Inflammatory macrophage (primary cell): Measurements from ENCODE around the gene HTT-AS.
A peak's percentile ranks its signal among the peaks of the same experiment; 100 is the strongest.

Experiments
- DNase-seq, 2 donors: peaks; one replicate each; pipeline ENCODE4 v3.0.0-alpha.2; 2020 to 2022

Gene HTT-AS

GRCh38 chr4:3087115-3087797 is 12.9 kb upstream of the HTT-AS start:
- no peak for DNase-seq

DNA sequence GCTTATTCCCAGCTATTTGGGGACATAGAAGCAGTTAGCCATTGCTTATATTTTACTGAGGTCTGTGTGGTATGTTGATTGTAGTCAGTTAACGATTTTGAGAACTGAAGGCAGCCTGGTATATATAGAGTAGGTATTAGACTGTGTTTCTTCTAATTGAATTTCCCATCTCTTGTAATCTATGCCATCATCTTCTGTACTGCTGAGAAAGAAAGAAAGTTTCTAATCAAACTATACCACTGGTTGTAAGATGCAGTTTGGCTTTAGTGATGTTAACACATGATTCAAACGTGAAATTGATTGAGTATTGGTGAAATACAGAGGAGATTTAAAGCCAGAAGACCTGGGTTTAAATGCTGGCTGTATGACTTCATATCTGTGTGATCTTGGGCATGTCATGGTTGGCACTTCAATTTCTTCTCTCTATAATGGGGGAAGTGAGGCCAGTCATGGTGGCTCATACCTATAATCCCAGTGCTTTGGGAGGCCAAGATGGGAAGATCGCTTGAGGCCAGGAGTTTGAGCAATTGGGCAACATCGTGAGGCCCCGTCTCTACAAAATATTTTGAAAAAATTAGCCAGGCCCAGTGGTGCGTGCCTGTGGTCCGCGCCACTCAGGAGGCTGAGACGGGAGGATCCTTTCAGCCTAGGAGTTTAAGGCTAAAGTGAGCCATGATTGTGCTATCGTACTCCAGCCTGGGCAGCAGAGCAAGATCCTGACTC is 11.8 kb upstream of the HTT-AS start:
- no peak for DNase-seq

- DNase-seq, result no peak
These were observed 9.4 kb upstream of the HTT-AS start for GRCh38 chr4:3083732-3084131.

DNA sequence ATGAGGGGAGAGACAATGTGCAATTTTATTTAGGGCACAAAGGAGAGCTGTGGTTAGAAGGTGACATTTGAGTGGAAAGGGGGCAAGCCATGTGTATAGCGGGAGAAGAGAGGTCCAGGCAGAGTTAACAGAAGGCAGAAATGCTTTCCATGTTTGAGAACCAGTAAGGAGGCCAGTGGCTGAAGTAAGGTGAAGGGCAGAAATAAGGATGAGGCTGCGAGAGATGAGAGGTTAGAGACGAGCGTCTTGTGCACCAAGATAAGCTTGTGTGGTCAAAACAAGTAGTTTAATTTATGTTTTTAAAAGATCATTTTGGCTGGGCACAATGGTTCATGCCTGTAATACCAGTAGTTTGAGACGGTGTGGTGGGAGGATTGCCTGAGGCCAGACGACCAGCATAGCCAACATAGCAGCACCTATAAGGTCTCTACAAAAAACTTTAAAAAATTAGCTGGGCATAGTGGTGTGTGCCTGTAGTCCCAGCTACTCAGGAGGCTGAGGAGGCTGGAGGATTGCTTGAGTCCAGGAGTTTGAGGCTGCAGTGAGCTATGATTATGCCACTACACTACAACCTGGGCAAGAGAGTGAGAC is 8.7 kb upstream of the HTT-AS start:
- no peak for DNase-seq

DNA sequence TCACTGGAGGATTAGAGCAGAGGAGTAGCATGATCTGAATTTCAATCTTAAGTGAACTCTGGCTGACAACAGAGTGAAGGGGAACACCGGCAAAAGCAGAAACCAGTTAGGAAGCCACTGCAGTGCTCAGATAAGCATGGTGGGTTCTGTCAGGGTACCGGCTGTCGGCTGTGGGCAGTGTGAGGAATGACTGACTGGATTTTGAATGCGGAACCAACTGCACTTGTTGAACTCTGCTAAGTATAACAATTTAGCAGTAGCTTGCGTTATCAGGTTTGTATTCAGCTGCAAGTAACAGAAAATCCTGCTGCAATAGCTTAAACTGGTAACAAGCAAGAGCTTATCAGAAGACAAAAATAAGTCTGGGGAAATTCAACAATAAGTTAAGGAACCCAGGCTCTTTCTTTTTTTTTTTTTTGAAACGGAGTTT is 5.4 kb upstream of the HTT-AS start:
- DNase-seq, result peak; percentile 72 to 81

DNA sequence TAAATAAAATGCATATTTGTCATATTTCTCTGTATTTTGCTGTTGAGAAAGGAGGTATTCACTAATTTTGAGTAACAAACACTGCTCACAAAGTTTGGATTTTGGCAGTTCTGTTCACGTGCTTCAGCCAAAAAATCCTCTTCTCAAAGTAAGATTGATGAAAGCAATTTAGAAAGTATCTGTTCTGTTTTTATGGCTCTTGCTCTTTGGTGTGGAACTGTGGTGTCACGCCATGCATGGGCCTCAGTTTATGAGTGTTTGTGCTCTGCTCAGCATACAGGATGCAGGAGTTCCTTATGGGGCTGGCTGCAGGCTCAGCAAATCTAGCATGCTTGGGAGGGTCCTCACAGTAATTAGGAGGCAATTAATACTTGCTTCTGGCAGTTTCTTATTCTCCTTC is 3.5 kb upstream of the HTT-AS start:
- DNase-seq, result no peak

- no peak for DNase-seq
These were observed 1.3 kb upstream of the HTT-AS start for GRCh38 chr4:3075652-3075981.

DNA sequence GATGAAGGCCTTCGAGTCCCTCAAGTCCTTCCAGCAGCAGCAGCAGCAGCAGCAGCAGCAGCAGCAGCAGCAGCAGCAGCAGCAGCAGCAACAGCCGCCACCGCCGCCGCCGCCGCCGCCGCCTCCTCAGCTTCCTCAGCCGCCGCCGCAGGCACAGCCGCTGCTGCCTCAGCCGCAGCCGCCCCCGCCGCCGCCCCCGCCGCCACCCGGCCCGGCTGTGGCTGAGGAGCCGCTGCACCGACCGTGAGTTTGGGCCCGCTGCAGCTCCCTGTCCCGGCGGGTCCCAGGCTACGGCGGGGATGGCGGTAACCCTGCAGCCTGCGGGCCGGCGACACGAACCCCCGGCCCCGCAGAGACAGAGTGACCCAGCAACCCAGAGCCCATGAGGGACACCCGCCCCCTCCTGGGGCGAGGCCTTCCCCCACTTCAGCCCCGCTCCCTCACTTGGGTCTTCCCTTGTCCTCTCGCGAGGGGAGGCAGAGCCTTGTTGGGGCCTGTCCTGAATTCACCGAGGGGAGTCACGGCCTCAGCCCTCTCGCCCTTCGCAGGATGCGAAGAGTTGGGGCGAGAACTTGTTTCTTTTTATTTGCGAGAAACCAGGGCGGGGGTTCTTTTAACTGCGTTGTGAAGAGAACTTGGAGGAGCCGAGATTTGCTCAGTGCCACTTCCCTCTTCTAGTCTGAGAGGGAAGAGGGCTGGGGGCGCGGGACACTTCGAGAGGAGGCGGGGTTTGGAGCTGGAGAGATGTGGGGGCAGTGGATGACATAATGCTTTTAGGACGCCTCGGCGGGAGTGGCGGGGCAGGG is 711 bp upstream of the HTT-AS start:
- DNase-seq, result peak; percentile 91 to 95

DNA sequence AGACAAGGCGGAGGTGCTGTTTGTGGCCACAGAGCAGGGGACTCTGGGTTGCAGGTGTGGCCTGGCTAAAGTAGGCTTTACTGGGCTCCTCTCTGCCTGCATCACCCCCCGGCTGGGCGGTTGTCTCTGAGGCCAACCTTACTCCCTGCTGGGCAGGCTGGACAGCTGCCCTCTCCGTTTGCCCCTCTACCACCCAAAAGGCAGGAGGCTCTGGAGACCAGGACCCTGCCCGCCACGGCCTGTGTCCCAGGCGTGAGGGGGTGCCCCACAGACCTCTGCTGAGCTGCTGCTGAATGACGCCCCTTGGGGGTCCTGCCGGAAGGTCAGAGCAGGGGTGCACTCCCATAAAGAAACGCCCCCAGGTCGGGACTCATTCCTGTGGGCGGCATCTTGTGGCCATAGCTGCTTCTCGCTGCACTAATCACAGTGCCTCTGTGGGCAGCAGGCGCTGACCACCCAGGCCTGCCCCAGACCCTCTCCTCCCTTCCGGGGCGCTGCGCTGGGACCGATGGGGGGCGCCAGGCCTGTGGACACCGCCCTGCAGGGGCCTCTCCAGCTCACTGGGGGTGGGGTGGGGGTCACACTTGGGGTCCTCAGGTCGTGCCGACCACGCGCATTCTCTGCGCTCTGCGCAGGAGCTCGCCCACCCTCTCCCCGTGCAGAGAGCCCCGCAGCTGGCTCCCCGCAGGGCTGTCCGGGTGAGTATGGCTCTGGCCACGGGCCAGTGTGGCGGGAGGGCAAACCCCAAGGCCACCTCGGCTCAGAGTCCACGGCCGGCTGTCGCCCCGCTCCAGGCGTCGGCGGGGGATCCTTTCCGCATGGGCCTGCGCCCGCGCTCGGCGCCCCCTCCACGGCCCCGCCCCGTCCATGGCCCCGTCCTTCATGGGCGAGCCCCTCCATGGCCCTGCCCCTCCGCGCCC is 920 bp downstream of the HTT-AS start:
- DNase-seq, result no peak

- DNase-seq, result no peak
These were observed 2.5 kb downstream of the HTT-AS start for GRCh38 chr4:3071811-3072210.

DNA sequence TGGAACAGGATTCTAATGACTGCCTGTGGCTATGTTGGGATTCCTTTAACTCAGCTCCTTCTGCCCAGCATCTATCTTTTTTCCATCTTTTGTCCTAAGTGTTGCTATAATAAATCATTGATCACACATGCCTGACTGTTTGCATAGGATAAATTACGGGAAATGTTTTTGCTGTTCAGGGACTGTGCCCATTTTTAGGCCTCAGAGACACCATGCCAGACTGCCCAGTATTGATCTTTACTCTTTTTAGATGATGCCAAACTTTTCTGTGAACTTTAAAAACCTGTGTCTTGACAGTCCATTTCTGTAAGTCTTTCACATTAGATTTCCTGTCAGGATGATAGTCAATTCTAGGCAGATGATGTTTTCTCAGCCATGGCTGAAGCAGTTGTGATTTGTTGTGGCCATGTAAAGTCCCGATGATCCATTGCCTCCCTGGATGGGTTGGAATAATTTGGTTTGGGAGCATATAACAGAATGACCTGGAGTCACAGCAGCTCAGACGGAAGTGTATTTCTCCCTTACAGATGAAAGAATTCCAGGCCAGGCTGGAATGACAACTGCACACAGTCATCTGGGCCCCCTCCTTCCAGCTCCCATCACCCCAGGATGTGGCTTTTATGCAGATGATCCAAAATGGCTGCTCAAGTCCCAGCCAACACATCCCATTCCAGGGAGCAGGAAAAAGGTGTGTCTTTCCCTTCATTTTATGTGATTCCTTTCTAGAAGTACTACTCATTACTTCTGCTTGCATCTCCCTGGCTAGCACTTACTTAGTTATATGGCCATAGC is 3.4 kb downstream of the HTT-AS start:
- no peak for DNase-seq

DNA sequence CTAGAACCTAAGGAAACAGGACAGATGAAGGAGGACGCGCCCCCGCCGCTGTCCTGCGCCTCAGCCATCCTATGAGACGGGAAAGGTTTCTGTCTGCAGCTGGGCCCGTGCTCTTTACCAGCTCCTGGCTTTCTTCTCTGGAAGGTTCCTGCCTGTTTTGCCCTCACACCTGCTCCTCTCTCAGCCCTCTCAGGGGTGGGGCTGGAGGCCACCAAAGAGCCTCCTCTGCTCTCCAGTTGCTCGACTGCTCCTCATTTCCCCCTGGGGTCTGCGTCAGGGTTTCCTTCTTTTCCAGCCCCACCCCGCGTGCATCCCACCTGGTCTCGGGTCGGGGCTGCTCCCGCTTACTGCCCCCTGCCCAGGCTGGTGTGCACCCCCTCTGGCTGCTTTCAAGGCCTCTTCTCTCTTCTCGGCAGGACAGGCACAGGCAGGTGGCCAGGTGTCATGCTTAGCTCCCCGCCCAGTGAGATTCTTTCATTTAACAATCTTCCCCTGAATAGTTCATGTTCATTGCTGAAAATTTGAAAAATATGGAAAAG is 4.6 kb downstream of the HTT-AS start:
- DNase-seq, result no peak

GRCh38 chr4:3067473-3068001 is 6.8 kb downstream of the HTT-AS start:
- DNase-seq, result no peak

GRCh38 chr4:3066836-3067400 is 7.4 kb downstream of the HTT-AS start:
- DNase-seq, result peak; percentile 24 to 44

DNA sequence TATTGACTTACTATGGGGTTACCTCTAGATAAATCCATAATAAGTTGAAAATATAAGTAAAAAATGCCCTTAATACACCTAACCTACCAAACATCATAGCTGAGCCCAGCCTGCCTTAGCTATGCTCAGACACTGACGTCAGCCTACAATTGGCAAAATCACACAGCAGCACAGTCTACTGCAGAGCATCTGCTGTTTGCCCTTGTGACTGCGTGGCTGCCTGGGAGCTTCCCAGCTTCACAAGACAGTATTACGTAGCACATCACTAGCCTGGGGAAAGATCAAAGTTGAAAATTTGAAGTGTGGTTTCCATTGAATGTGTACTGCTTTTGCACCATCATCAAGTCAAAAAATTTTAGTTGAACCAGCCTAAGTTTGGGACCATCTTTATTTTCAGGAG is 8.8 kb downstream of the HTT-AS start:
- no peak for DNase-seq

- DNase-seq, result peak; percentile 55 to 68
These were observed 11.9 kb downstream of the HTT-AS start for GRCh38 chr4:3062471-3062870.

- DNase-seq, result peak; percentile 58 to 74
These were observed 13.4 kb downstream of the HTT-AS start for GRCh38 chr4:3060946-3061345.

DNA sequence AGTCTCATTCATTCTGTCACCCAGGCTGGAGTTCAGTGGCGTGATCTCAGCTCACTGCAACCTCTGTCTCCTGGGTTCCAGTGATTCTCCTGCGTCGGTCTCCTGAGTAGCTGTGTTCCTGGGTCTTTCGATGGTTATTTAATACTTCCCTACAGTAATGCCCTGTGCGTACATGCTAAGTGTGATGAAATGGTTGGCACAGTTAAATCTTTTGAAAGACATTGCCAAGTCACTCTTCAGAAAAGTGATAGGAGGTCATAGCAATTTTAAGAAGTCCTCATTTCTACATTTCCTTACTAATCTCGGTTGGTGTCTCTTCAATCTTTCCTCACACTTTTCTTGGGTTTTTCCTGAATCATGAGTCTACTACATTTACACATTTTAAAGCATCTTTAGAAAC is 14.4 kb downstream of the HTT-AS start:
- DNase-seq, result peak; percentile 33 to 75

GRCh38 chr4:3054169-3054759 is 20.1 kb downstream of the HTT-AS start:
- no peak for DNase-seq
